Activated CD4-positive, alpha-beta T cell treated with anti-CD3 and anti-CD28 coated beads for 48 hours (primary cell): Measurements from ENCODE around the gene IMMP2L.

Source experiments
- DNase-seq: peaks from one replicate; pipeline ENCODE4 v3.0.0-alpha.2; 2020

The IMMP2L gene

DNA sequence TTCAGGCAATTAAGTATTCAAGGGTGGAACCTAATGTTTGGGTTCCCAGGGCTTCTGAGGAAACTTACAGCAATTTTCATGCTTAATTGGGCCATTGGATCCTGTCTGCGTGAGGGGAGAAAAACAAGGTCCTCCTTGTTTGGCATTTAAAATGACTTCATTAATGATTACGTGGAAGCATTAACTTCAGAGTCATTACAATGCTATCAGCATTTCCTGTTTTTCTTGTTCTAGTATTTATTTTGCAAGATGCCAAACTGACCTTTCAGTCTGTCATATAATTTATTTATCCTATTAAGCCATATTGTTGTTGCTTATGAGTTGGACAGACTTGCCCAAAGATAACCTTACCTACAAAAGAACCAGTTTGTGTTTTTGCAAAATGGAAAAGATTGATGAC is 795.4 kb downstream of the IMMP2L start:
- no peak for DNase-seq

DNA sequence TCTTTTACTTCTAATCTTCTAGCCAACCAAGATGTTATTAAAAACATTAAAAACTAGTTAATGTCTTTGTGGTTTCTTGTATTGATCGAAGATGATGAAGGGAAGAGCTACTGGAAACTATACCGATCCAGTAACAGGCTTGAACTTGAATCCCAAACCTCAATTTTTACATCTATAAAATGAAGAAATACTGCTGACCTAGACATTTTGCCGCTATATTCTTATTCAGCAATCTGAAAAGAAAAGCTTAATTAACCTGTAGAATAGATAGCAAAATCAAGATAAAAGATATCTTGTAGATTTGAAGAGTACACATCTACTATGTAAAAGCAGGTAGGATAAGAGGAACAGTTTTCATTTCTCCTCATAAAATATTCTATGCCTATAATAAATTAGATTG is 797.4 kb downstream of the IMMP2L start:
- DNase-seq = no peak

DNA sequence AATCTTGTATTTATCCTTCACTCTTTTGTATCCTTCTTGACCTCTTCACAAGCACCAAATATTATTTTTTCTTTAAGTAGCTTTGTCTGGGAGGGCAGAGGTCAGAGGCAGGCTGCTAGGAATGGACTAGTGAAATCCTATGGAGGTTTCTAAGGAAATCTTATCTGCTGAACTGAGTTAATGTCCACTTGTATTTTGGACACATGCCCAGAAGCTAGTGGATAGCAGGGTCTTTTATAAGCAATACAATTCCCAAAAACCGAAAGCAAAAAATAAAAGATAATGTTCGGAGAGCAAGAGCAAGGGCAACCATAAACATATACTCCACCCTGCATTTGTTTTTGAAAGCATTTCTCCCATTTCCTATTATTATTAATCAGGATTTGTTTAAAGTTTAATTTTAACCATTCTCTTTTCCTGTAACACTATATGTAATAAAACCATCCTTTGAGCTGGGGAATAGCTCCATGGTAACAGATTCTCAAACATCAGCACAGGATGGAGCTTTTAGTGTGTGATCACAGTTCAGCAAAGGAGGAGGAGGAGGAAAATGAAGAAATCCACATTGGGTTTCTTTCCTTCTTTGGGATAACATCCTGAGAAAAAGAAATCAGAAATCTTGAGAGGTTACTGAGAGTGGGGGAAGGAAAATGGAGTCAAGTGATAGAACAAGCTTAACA is 799.6 kb downstream of the IMMP2L start:
- DNase-seq = no peak

DNA sequence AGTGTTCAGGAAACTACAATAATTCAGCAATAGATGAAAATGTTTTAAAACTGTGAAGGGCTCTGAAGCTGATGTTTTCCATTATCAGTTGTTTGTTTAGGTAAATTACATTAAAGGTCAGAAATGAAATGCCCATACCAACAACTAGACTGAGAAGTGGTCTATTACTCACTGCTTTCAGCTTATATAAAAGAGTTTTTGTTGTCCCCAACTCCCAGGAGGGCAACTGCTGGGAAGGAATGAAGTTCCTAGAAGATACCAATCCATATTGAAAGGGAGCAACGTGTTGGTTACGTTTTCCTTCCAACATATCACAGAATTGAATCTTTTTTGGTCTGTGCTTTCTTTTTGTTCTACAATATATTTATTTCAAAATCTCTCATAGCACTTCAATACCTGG is 802.0 kb downstream of the IMMP2L start:
- no peak for DNase-seq

DNA sequence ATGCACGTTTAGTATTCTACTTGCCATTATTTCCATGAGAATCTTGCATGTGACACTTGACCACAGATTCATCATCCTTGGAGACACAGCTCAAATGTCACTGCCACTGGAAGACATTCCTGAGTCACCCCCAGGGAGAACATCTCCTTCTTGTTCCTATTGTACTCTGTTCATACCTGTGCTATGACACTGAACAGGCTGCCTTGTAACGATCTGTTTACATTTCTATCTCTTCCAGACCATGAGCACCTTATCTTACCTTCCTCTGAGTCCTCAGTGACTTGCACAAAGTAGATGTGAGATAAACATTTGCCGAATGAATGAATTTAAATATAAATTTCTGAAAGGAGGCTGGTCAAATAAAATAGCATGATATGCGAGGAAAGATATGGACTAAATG is 803.2 kb downstream of the IMMP2L start:
- no peak for DNase-seq

DNA sequence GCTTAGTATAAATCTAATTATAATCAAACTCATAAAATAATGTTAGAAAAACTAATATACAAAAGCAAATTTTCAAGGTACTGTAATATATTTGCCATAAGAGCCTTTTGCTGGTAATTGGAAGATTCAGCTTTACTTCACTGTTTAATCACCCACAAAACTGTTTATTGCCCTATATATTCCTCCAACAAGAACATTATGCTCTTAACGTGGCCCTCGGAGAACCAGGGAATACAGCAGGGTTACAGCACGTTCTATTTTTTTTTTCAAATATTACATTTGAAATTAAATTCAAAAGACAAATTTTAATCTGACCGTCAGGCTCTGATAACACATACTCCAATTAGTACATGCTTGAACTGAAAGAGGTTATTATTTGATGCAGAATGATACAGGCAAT is 807.6 kb downstream of the IMMP2L start:
- DNase-seq = no peak

GRCh38 chr7:110750931-110751605 is 811.2 kb downstream of the IMMP2L start:
- no peak for DNase-seq

GRCh38 chr7:110733221-110733620 is 829.1 kb downstream of the IMMP2L start:
- no peak for DNase-seq

DNA sequence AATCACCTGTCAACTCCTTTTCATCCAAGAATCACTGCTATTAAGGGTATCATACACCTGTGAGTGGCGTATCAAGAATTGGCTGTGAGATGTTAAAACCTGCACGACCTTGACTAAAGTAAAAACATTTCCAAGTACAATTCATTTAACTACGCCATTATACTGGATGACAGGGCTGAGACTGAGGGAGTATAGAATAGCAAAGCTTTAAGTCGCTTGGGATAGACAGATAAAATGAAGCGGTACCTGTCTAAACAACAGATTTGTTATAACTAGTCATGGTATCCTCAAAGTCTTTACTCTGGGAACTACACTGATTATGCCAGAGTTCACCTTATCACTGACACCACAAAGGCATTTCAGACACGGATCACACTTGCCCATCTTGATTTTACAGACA is 837.5 kb downstream of the IMMP2L start:
- DNase-seq = no peak

- DNase-seq = no peak
Measured at GRCh38 chr7:110721395-110721794, 840.9 kb downstream of the IMMP2L start.

DNA sequence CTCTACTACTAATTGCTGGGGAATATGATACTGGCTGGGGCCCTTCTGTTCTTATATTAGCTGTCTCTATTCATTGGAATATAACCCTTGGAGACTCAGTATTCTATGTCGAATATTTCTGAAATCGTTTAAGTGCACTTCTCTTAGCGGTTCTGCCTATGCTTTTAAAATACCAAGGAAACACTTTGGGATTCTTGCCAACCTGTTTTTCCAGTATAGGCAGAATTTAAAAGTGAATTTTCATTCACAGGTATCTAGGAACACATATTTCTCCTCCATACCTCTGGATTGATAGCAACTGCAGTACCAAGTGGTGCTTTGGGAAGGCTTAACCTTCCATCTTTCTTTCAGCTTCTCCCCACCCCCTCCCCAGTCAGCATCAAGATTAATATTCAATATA is 841.7 kb downstream of the IMMP2L start:
- no peak for DNase-seq

GRCh38 chr7:110719741-110720140 is 842.6 kb downstream of the IMMP2L start:
- no peak for DNase-seq

GRCh38 chr7:110718503-110719205 is 843.6 kb downstream of the IMMP2L start:
- DNase-seq = no peak

DNA sequence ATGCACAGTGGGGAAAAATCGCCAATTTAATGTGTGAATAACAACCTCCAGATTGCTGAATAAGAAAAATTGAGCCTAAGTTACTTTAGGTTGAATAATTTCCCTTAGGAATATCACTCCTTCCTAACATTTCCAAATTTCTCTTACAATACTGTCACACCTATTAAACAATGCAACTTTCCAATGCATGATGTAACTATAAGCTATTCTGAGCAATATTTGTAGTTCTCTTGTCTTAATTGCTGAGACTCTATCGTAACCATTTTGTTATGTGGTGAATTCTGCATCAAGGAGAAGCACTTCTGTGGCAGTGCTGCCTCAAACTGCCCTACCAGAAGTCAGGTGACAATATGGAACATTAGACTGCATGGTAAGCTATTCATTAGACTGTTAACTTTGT is 858.1 kb downstream of the IMMP2L start:
- DNase-seq = no peak

DNA sequence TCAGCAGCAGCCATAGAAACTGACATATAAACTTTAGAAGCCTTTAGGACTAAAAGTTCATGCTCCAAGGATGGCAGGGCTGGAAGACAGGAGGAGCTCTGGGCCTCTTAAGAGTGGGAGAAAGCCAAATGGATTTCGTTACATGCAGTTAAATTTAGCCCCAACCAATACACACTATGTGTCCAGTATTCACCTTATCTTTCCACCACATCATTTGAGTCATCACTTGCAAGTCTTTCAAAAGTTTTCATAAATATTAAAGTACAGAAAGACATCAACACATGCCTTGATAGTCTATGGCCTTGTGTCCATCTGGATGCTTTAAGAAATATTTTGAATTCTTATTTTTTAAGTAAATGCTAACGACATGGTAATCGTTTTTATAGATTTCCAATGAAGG is 863.7 kb downstream of the IMMP2L start:
- DNase-seq = no peak

DNA sequence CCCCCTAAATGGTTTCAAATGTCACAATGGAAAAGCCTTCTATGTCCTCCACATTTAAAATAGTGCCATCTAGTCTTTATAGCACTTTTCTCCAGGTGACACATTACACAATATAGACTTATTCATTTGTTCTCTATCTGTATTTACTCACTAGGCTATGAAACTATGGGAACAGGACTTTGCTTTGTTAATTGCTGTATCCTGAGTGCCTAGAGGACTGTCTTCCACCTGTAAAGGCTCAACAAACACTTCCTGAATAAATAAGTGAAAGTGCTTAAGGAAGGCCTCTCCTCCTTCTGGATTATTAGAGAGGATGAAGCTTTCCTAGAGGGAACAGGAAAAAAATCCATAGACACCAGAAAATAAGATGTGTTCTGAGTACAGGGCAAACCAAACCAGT is 868.9 kb downstream of the IMMP2L start:
- DNase-seq = no peak

DNA sequence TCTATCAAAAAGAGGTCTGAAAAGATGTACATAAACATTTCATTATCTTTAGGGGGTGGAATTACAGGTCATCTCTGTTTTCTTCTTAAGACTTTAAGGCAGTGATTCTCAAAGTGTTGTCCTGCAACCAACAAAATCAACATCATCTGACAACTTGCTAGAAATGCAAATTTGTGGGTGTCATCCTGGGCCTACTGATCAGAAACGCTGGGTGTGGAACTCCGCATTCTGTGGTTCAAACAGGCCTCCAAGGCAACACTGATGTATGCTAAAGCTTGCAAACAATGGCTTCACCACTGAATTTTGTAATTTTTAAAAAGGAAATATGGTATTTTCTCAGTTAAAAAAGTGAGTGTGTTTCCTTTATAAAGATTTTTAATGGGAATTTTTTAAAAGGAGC is 873.4 kb downstream of the IMMP2L start:
- no peak for DNase-seq

GRCh38 chr7:110685899-110686298 is 876.4 kb downstream of the IMMP2L start:
- no peak for DNase-seq

DNA sequence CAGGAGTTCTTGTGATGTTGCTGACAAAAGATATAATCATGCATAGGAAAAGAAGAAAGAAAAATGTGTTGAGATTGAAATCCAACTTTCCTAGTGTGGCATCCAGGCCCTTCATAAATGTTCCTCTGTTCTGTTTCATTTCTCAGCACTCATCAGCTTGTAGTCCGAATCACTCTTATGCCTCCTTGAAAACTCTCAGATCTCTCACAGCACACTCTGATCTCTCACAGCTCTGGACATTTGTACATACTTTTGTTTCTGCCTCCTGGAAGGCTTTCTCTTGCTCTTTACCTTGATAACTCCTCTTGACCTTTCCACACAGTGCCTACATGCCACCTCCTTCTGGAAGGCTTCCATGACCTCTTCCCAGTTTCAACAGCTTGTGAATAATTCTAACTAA is 880.4 kb downstream of the IMMP2L start:
- DNase-seq = no peak

DNA sequence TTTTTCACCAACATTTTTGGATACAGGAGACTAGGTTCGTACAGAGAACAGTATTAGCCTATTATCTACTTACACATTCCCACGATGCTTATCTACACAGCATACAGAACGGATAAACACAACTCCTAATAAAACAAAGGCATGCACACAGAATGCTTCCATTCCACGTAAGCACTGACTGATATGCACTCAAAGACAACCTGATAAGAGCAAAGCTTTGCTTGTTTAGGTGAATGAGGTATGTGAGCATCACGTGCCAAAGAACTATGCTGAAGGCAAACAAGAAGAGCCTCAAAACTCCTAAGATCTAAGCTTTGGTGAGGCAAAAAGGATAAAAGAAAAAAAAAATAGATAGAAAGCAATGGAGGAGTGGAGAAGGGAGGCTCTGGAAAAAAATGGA is 884.9 kb downstream of the IMMP2L start:
- DNase-seq = no peak

DNA sequence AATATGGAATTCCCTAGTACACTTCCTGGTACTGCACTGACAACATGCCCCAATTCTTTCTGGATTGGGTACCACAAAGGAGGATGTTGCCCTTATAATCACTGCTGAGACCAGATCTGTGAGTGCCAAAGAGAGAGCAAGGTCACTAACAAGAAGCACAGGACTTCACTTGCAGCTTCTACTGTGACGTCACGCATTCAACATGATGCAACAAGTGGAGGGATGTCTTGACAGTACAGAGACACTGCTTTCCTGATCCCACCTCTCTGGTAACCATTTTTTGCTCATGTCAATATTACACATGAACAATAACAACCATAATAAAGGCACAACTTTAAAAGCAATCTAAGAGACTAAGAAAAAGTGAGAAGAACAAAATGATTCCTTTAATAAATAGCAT is 885.5 kb downstream of the IMMP2L start:
- DNase-seq = no peak

- no peak for DNase-seq
Measured at GRCh38 chr7:110675383-110676103, 886.7 kb downstream of the IMMP2L start.

GRCh38 chr7:110673148-110673547 is 889.1 kb downstream of the IMMP2L start:
- no peak for DNase-seq

- DNase-seq = no peak
Measured at GRCh38 chr7:110669410-110669809, 892.9 kb downstream of the IMMP2L start.
